ENCODE results near the gene F3. TPM values are rescaled to one million over a fixed set of nuclear protein-coding genes. Genes with fewer than 3 reads are reported as not detected.

F3 gene
- total RNA-seq, result 1 to 10 TPM; 1.0 to 2.7 TPM
- 1 to 10 TPM; 1.1 to 1.6 TPM for polyA plus RNA-seq

GRCh38 chr1:94541246-94542087, at the start of gene F3:
TSS of gene F3 (minus strand) at chr1:94541759. CDS start at chr1:94541636, 123 bp downstream.
- Histone ChIP-seq H3K4me3 (ENCODE audit: low read depth in 1 of 3, low read length in 3 of 3) (peak within 1 kb of the TSS; percentile 61 to 79 (median 75)), H3K4me1 (ENCODE audit: control insufficient read depth in 4 of 4, insufficient read depth in 4 of 4, low read length in 3 of 4) (peaks cover 2 to 15% (median 6%) of the 10 kb centered on the region in 4 donors), H3K27ac (ENCODE audit: low read depth in 1 of 2, low read length in 2 of 2) (peak within 1 kb of the TSS; percentile 62 to 81), H3K9me3 (ENCODE audit: control insufficient read depth in 4 of 4, low read length in 3 of 4) (no peaks in the 10 kb centered on the region), H3K36me3 (ENCODE audit: control insufficient read depth in 4 of 4, insufficient read depth in 3 of 4, low read depth in 1 of 4, low read length in 3 of 4) (no peaks in the 10 kb centered on the region), H3K27me3 (ENCODE audit: control insufficient read depth in 4 of 4, insufficient read depth in 4 of 4, low read length in 3 of 4) (no peaks in the 10 kb centered on the region), H3K9ac (ENCODE audit: low read depth in 1 of 2, low read length in 2 of 2) (peak within 1 kb of the TSS; percentile 53 to 68)
- WGBS, result 1% methylated on average over 94 of the region's 94 CpGs
- TF ChIP-seq FOXA1 (IDR thresholded peaks at IDR 0.05), result no peak
- no peak for TF ChIP-seq RXRA (IDR thresholded peaks at IDR 0.05)
- TF ChIP-seq SP1 (IDR thresholded peaks at IDR 0.05), result no peak
- TF ChIP-seq NR2F2 (IDR thresholded peaks at IDR 0.05), result no peak
- TF ChIP-seq TAF1 (conservative IDR thresholded peaks at IDR 0.05), result peak; percentile 37
- TF ChIP-seq JUND (IDR thresholded peaks at IDR 0.05), result peak; percentile 95 to 97
- no peak for TF ChIP-seq GABPA (IDR thresholded peaks at IDR 0.05 in 1 of 2, conservative IDR thresholded peaks at IDR 0.05 in 1 of 2)
- TF ChIP-seq REST (IDR thresholded peaks at IDR 0.05), result peak; percentile 57
- TF ChIP-seq HNF4A (conservative IDR thresholded peaks at IDR 0.05), result no peak
- TF ChIP-seq CTCF (IDR thresholded peaks at IDR 0.05; ENCODE audit: low read depth, low read length, missing input control), result no peak
- peak; percentile 83 for TF ChIP-seq ATF3 (IDR thresholded peaks at IDR 0.05)
- no peak for TF ChIP-seq ZBTB33 (IDR thresholded peaks at IDR 0.05)
- no peak for TF ChIP-seq YY1 (IDR thresholded peaks at IDR 0.05)
- TF ChIP-seq MAX (IDR thresholded peaks at IDR 0.05), result no peak
- TF ChIP-seq EGR1 (IDR thresholded peaks at IDR 0.05; ENCODE audit: low read depth in 2 of 2), result peak in 1 of 2 donors; percentile 30
- no peak for TF ChIP-seq RAD21 (IDR thresholded peaks at IDR 0.05)
- peak; percentile 79 for DNase-seq (ENCODE audit: low spot score)

Measured in liver (tissue), 9 donors.